OCI-LY3 (cell line): ENCODE data around the gene PRDX3.
"Not testable (repeated sequence)": the region's sequence is repeated elsewhere in the genome, so short reads cannot be mapped to it uniquely, and the experiment has no call there.

Experiments
- H2AFZ ChIP-seq: fragments of 200-600, 300-600 bp; shearing (Covaris generic); 2 replicates; pipeline ENCODE4 v1.6.0; 2014; ENCODE audit warnings: antibody characterized with exemption, low read depth, low read length
- H3K27ac ChIP-seq: fragments of 200-600, 300-600 bp; sonication (generic); 2 replicates; pipeline ENCODE4 v1.5.1; 2014; ENCODE audit warnings: mild to moderate bottlenecking, low read length, moderate library complexity, mixed read lengths
- H3K27me3 ChIP-seq: fragments of 200-600, 300-600 bp; sonication (generic); 2 replicates; pipeline ENCODE4 v1.6.1; 2014; ENCODE audit warnings: low read depth, low read length, mixed read lengths
- H3K36me3 ChIP-seq: fragments of 200-600, 300-600 bp; sonication (generic); replicated peaks from 2 replicates; pipeline ENCODE3; 2014; ENCODE audit warnings: low read depth, low read length, mixed read lengths
- H3K4me1 ChIP-seq: fragments of 300-600, 200-600 bp; sonication (generic); 2 replicates; pipeline ENCODE4 v1.6.1; 2014; ENCODE audit warnings: low read length, mixed read lengths
- H3K4me2 ChIP-seq: fragments of 200-600, 300-600 bp; sonication (generic); 2 replicates; pipeline ENCODE4 v1.6.1; 2014; ENCODE audit warnings: low read length, mixed read lengths
- H3K4me3 ChIP-seq: fragments of 300-600, 200-600 bp; sonication (generic); 2 replicates; pipeline ENCODE4 v1.5.1; 2014; ENCODE audit warnings: antibody characterized with exemption, mild to moderate bottlenecking, low read length, moderate library complexity
- H3K79me2 ChIP-seq: fragments of 300-600, 200-600 bp; shearing (Covaris generic); 2 replicates; pipeline ENCODE4 v1.6.1; 2014; ENCODE audit warnings: mild to moderate bottlenecking, low read length, mixed read lengths
- H3K9ac ChIP-seq: fragments of 300-600, 200-600 bp; shearing (Covaris generic); 2 replicates; pipeline ENCODE4 v1.6.0; 2014; ENCODE audit warnings: mild to moderate bottlenecking, low read length, moderate library complexity
- H3K9me3 ChIP-seq: fragments of 200-600, 300-600 bp; shearing (Covaris generic); 2 replicates; pipeline ENCODE4 v1.6.1; 2014; ENCODE audit warnings: low read length, mixed read lengths; ENCODE audit not compliant: insufficient read depth
- H4K20me1 ChIP-seq: fragments of 200-600, 300-600 bp; sonication (generic); 2 replicates; pipeline ENCODE4 v1.6.1; 2016; ENCODE audit warnings: low read length, mixed read lengths; ENCODE audit not compliant: insufficient read depth
- EZH2phosphoT487 ChIP-seq: fragments of 200-600 bp; shearing (Covaris generic); IDR thresholded peaks from 2 replicates; pipeline ENCODE4 v1.6.1; 2018; ENCODE audit warnings: antibody characterized with exemption, mixed run types, low read depth
- TF ChIP-seq, protein P1 (sequence below): fragments of 200-600, 300-600 bp; sonication (generic); IDR thresholded peaks from 2 replicates; pipeline ENCODE4 v1.5.1; 2014; ENCODE audit warnings: antibody characterized with exemption, low read length, low read depth

Gene PRDX3

DNA sequence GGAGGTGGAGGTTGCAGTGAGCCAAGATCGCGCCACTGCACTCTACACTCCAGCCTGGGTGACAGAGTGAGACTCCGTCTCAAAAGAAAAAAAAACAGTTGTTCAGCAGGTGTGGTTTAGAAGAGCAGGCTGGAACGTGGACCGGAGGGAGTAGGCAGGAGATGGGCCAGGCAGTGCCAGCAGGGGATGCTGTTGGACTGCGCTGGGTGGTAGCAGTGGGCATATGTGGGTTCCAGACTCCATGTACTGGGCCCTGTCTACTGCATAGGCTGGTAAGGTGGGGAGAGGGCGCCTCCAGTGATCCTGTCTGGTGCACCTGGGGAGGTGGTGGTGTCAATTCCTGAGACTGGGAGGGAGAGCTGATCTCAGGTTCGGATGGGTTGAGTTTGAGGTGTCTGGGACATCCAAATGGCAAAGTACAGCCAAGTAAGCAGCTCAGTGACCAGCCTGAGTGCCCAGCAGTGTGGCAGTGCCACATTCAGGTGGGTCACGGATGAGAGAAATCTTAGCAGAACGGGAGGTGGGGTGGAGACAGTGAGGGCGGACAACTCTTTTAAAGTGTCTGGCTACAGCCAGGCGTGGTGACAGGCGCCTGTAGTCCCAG is 39.0 kb downstream of the PRDX3 start:
- no peaks in the 10 kb centered on the region for H3K9me3 ChIP-seq
- H2AFZ ChIP-seq, result no peak overlapping the region
- H3K4me3 ChIP-seq, result no peak overlapping the region
- H3K4me1 ChIP-seq, result no peaks in the 10 kb centered on the region
- H3K9ac ChIP-seq, result no peak overlapping the region
- no peaks in the 10 kb centered on the region for H3K36me3 ChIP-seq
- no peaks in the 10 kb centered on the region for H4K20me1 ChIP-seq
- H3K27ac ChIP-seq, result no peak overlapping the region
- H3K27me3 ChIP-seq, result no peaks in the 10 kb centered on the region
- TF ChIP-seq EZH2phosphoT487, result no peak
- TF ChIP-seq, protein P1, sequence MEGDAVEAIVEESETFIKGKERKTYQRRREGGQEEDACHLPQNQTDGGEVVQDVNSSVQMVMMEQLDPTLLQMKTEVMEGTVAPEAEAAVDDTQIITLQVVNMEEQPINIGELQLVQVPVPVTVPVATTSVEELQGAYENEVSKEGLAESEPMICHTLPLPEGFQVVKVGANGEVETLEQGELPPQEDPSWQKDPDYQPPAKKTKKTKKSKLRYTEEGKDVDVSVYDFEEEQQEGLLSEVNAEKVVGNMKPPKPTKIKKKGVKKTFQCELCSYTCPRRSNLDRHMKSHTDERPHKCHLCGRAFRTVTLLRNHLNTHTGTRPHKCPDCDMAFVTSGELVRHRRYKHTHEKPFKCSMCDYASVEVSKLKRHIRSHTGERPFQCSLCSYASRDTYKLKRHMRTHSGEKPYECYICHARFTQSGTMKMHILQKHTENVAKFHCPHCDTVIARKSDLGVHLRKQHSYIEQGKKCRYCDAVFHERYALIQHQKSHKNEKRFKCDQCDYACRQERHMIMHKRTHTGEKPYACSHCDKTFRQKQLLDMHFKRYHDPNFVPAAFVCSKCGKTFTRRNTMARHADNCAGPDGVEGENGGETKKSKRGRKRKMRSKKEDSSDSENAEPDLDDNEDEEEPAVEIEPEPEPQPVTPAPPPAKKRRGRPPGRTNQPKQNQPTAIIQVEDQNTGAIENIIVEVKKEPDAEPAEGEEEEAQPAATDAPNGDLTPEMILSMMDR, result no peak
- H3K79me2 ChIP-seq, result no peaks in the 10 kb centered on the region
- no peak overlapping the region for H3K4me2 ChIP-seq

DNA sequence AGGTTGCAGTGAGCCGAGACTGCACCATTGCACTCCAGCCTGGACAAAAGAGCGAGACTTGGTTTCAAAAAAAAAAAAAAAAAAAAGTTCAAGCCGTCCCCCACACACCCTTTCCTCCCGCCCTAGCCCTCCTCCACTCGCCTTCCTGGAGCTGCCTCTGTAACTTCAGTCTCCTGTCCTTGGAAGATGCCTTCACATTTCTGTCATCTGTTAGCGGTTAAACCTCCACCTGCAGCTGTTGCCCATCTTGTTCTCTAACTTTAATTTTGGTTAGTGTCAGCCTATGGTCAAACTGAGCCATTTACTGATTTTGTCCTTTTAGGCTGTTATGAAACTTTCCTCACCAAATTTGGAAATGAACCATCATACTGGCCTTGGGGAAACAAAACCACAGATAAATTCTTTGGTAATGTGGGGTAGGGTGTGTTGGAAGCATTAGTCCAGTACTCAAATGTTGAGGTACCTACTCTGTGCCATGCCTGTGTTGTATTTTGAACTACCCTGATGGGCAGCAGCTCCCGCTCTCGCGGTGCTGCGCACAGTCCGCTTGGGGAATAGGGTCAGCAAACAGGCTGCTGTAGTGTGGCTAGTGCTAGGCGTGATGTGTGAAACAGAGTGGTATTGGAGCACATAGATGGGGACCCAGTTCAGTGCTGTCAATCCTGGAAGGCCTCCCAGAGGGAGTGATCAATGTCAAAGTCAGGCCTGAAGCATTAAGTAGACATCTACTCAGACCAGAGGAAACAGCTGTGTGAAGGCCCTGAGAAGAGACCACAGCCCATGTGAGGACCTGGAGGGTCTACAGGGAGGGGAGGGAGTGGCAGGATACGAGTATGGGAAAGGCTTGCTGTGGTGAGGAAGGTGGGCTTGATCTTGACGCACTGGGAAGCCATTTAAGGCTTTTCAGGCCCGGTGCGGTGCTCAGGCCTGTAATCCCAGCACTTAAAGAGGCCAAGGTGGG is 40.0 kb downstream of the PRDX3 start:
- Histone ChIP-seq H2AFZ (no peak overlapping the region), H3K4me1 (no peaks in the 10 kb centered on the region), H3K9me3 (no peaks in the 10 kb centered on the region), H3K79me2 (no peaks in the 10 kb centered on the region), H3K4me3 (no peak overlapping the region), H3K27ac (no peak overlapping the region), H4K20me1 (no peaks in the 10 kb centered on the region), H3K4me2 (no peak overlapping the region), H3K9ac (no peak overlapping the region), H3K27me3 (no peaks in the 10 kb centered on the region), H3K36me3 (no peaks in the 10 kb centered on the region)
- TF ChIP-seq, protein P1, result no peak
- TF ChIP-seq EZH2phosphoT487, result no peak

DNA sequence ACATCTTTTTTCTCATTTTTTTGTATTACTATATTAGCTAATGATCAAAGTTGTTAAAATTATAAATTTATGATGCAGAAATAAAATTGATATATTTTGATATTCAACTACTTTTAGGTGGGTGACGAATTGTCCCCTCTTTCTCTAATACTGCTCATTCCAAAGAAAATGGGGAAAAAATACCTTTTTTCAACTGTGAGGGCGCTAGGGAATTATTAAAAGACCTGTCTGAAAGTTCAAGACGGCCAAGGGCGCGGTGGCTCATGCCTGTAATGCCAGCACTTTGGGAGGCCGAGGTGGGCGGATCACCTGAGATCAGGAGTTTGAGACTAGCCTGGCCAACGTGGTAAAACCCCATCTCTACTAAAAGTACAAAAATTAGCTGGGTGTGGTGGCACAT is 40.7 kb downstream of the PRDX3 start:
- H3K9ac ChIP-seq, H3K4me1 ChIP-seq, H3K4me3 ChIP-seq, H4K20me1 ChIP-seq, H3K4me2 ChIP-seq, H3K9me3 ChIP-seq, H3K27me3 ChIP-seq, H3K36me3 ChIP-seq, H3K79me2 ChIP-seq, H3K27ac ChIP-seq, H2AFZ ChIP-seq: not testable (repeated sequence)

DNA sequence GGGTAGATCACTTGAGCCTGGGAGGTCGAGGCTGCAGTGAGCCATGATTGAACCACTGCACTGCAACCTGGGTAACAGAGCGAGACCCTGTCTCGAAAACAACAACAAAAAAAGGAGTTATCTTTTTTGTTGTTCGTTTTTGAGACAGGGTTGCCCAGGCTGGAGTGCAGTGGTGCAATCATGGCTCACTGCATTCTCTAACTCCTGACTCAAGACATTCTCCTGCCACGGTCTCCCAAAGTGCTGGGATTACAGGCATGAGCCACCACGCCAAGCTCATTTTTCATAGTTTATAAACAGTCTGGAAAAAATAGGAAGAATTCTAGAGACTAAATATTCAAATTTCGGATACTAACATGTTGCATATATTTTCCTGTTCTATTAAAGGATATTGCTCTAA is 42.5 kb downstream of the PRDX3 start:
- H3K9me3 ChIP-seq, result no peaks in the 10 kb centered on the region
- TF ChIP-seq EZH2phosphoT487, result no peak
- TF ChIP-seq, protein P1, result no peak
- H3K27ac ChIP-seq, result no peak overlapping the region
- no peaks in the 10 kb centered on the region for H3K79me2 ChIP-seq
- H2AFZ ChIP-seq, result no peak overlapping the region
- H3K4me3 ChIP-seq, result no peak overlapping the region
- H3K9ac ChIP-seq, result no peak overlapping the region
- H3K27me3 ChIP-seq, result no peaks in the 10 kb centered on the region
- H3K4me1 ChIP-seq, result peaks cover 7% of the 10 kb centered on the region
- no peak overlapping the region for H3K4me2 ChIP-seq
- H4K20me1 ChIP-seq, result no peaks in the 10 kb centered on the region
- no peaks in the 10 kb centered on the region for H3K36me3 ChIP-seq
